Calu3 (cell line): ENCODE results near the gene SERAC1. TPM values are rescaled to one million over a fixed set of nuclear protein-coding genes. Genes with fewer than 3 reads are reported as not detected.

Experiments
- BruUV-seq: library from RNA; stranded (reverse); fragments of 400-500 nt; replicated peaks from 2 replicates; lab custom pipeline; 2021; lab: Mats Ljungman, UMichigan
- CTCF ChIA-PET: fragments of 300-600 bp; sonication (Branson Sonifier 250); formaldehyde crosslinking; loops from one replicate; lab custom pipeline; 2022; ENCODE audit warnings: antibody characterized with exemption; lab: Charles Lee
- DNase-seq: peaks from one replicate; pipeline ENCODE4 v3.0.0; 2022
- H3K27ac Mint-ChIP-seq: one replicate; pipeline ENCODE4 v1.8.0; 2022; ENCODE audit warnings: mixed read lengths; ENCODE audit not compliant: unreplicated experiment
- H3K27me3 Mint-ChIP-seq: one replicate; pipeline ENCODE4 v1.8.0; 2022; ENCODE audit warnings: mixed read lengths; ENCODE audit not compliant: unreplicated experiment
- H3K36me3 Mint-ChIP-seq: one replicate; pipeline ENCODE4 v1.8.0; 2022; ENCODE audit warnings: mild to moderate bottlenecking, moderate library complexity, mixed read lengths; ENCODE audit not compliant: insufficient read depth, unreplicated experiment
- H3K4me1 Mint-ChIP-seq: one replicate; pipeline ENCODE4 v1.8.0; 2022; ENCODE audit warnings: mild to moderate bottlenecking, low read depth, mixed read lengths; ENCODE audit not compliant: unreplicated experiment
- H3K4me3 Mint-ChIP-seq: one replicate; pipeline ENCODE4 v1.8.0; 2022; ENCODE audit warnings: mild to moderate bottlenecking, low read depth, moderate library complexity, mixed read lengths; ENCODE audit not compliant: unreplicated experiment
- H3K9me3 Mint-ChIP-seq: one replicate; pipeline ENCODE4 v1.8.0; 2022; ENCODE audit warnings: low read depth, mixed read lengths; ENCODE audit not compliant: unreplicated experiment
- CTCF ChIP-seq: fragments of 200-600 bp; IDR thresholded peaks from one replicate; pipeline ENCODE4 v1.8.0; 2022; ENCODE audit warnings: antibody characterized with exemption; ENCODE audit not compliant: unreplicated experiment
- intact Hi-C: fragments of 100-400 bp; cut with micrococcal nuclease; formaldehyde crosslinking; loops from one replicate; pipeline ENCODE4 v1.10.0; 2022; ENCODE audit not compliant: unreplicated experiment
- total RNA-seq: library from RNA; stranded (reverse); gene quantifications from 2 replicates; pipeline ENCODE4 v1.2.3, GENCODE V29; 2022

Gene SERAC1
- total RNA-seq, 1 experiment from 2014 or later = 5.5 TPM

- no peak for DNase-seq
- no peak overlapping the region for H3K27ac Mint-ChIP-seq
- no peak overlapping the region for H3K4me3 Mint-ChIP-seq
- H3K27me3 Mint-ChIP-seq = no peaks in the 10 kb centered on the region
- CTCF ChIA-PET = no interaction called here
- peaks cover 39% of the 10 kb centered on the region for H3K36me3 Mint-ChIP-seq
- H3K4me1 Mint-ChIP-seq = no peaks in the 10 kb centered on the region
- H3K9me3 Mint-ChIP-seq = no peaks in the 10 kb centered on the region
- BruUV-seq = no TSS peak
- no peak for TF ChIP-seq CTCF
- intact Hi-C loops = no loop called here
Observed at GRCh38 chr6:158095671-158096070, 72.4 kb downstream of the SERAC1 start.

- TF ChIP-seq CTCF = no peak
- DNase-seq = no peak
- Mint-ChIP-seq H3K27me3 (no peaks in the 10 kb centered on the region), H3K4me1 (no peaks in the 10 kb centered on the region), H3K36me3 (peaks cover 45% of the 10 kb centered on the region), H3K4me3 (no peak overlapping the region), H3K9me3 (no peaks in the 10 kb centered on the region), H3K27ac (no peak overlapping the region)
- intact Hi-C loops = no loop called here
- CTCF ChIA-PET = no interaction called here
- no TSS peak for BruUV-seq
Observed at GRCh38 chr6:158095031-158095430, 73.0 kb downstream of the SERAC1 start.

- Mint-ChIP-seq H3K4me3 (no peak overlapping the region), H3K27me3 (no peaks in the 10 kb centered on the region), H3K36me3 (peaks cover 35% of the 10 kb centered on the region), H3K4me1 (no peaks in the 10 kb centered on the region), H3K9me3 (no peaks in the 10 kb centered on the region), H3K27ac (no peak overlapping the region)
- CTCF ChIA-PET = no interaction called here
- no peak for DNase-seq
- no TSS peak for BruUV-seq
- TF ChIP-seq CTCF = no peak
- intact Hi-C loops = no loop called here
Observed at GRCh38 chr6:158092806-158093205, 75.3 kb downstream of the SERAC1 start.

GRCh38 chr6:158087224-158087867, 80.7 kb downstream of the SERAC1 start:
- Mint-ChIP-seq H3K27ac (no peak overlapping the region), H3K9me3 (no peaks in the 10 kb centered on the region), H3K27me3 (no peaks in the 10 kb centered on the region), H3K4me3 (no peak overlapping the region), H3K4me1 (no peaks in the 10 kb centered on the region), H3K36me3 (peaks cover 25% of the 10 kb centered on the region)
- DNase-seq = no peak
- intact Hi-C loops = no loop called here
- TF ChIP-seq CTCF = no peak
- BruUV-seq = no TSS peak
- CTCF ChIA-PET = no interaction called here
